Fibroblast of the aortic adventitia (primary cell): ENCODE results near the gene HTR3A. TPM values are rescaled to one million over a fixed set of nuclear protein-coding genes. Genes with fewer than 3 reads are reported as not detected.

Source experiments
- DNase-seq: peaks from one replicate; pipeline ENCODE4 v3.0.0-alpha.2; 2010; ENCODE audit warnings: low read depth
- H3K4me3 ChIP-seq: 2 replicates; pipeline ENCODE4 v1.5.1; 2011; ENCODE audit warnings: low read depth, mild to moderate bottlenecking, control low read depth, low read length, moderate library complexity
- CTCF ChIP-seq: IDR thresholded peaks from 2 replicates; pipeline ENCODE4 v1.5.1; 2011; ENCODE audit warnings: mild to moderate bottlenecking, low read length, control low read depth, inconsistent platforms; ENCODE audit not compliant: insufficient read depth
- total RNA-seq: library from RNA; depleted of rRNA; stranded (reverse); fragments of >200 nt; gene quantifications from 2 replicates; pipeline ENCODE4 v1.2.3, GENCODE V29; 2012; ENCODE audit warnings: low replicate concordance

HTR3A gene
- total RNA-seq, 1 donor = not detected

GRCh38 chr11:113952588-113952987 lies 22.3 kb upstream of the HTR3A start:
- TF ChIP-seq CTCF = no peak
- no peak overlapping the region for H3K4me3 ChIP-seq
- DNase-seq = no peak

- TF ChIP-seq CTCF = no peak
- DNase-seq = no peak
- H3K4me3 ChIP-seq = no peak overlapping the region
Measured at GRCh38 chr11:113954235-113954634, 20.7 kb upstream of the HTR3A start.

GRCh38 chr11:113956986-113957385 lies 17.9 kb upstream of the HTR3A start:
- no peak for DNase-seq
- no peak for TF ChIP-seq CTCF
- H3K4me3 ChIP-seq = no peak overlapping the region

- TF ChIP-seq CTCF = no peak
- H3K4me3 ChIP-seq = no peak overlapping the region
- DNase-seq = no peak
Measured at GRCh38 chr11:113960702-113961330, 14.1 kb upstream of the HTR3A start.

- H3K4me3 ChIP-seq = no peak overlapping the region
Measured at GRCh38 chr11:113967361-113967760, 7.5 kb upstream of the HTR3A start.

GRCh38 chr11:113971506-113972195 lies 3.3 kb upstream of the HTR3A start:
- DNase-seq = no peak
- H3K4me3 ChIP-seq = no peak overlapping the region
- no peak for TF ChIP-seq CTCF

More at GRCh38 chr11:113967361-113967760, 7.5 kb upstream of the HTR3A start:
- DNase-seq = no peak
- TF ChIP-seq CTCF = no peak
